ENCODE measurements around the gene KANSL1.

GRCh38 chr17:46032909-46033308 lies 160.3 kb downstream of the KANSL1 start:
- TF ChIP-seq EP300 (IDR thresholded peaks at IDR 0.05; ENCODE audit: borderline replicate concordance in 1 of 2, low read depth in 1 of 2, low read length in 1 of 2), result no peak
- TF ChIP-seq, protein P1, sequence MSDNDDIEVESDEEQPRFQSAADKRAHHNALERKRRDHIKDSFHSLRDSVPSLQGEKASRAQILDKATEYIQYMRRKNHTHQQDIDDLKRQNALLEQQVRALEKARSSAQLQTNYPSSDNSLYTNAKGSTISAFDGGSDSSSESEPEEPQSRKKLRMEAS (IDR thresholded peaks at IDR 0.05; ENCODE audit: low read depth), result no peak
- no peak for TF ChIP-seq RFX5 (IDR thresholded peaks at IDR 0.05; ENCODE audit: low read length)
- TF ChIP-seq, protein P2, sequence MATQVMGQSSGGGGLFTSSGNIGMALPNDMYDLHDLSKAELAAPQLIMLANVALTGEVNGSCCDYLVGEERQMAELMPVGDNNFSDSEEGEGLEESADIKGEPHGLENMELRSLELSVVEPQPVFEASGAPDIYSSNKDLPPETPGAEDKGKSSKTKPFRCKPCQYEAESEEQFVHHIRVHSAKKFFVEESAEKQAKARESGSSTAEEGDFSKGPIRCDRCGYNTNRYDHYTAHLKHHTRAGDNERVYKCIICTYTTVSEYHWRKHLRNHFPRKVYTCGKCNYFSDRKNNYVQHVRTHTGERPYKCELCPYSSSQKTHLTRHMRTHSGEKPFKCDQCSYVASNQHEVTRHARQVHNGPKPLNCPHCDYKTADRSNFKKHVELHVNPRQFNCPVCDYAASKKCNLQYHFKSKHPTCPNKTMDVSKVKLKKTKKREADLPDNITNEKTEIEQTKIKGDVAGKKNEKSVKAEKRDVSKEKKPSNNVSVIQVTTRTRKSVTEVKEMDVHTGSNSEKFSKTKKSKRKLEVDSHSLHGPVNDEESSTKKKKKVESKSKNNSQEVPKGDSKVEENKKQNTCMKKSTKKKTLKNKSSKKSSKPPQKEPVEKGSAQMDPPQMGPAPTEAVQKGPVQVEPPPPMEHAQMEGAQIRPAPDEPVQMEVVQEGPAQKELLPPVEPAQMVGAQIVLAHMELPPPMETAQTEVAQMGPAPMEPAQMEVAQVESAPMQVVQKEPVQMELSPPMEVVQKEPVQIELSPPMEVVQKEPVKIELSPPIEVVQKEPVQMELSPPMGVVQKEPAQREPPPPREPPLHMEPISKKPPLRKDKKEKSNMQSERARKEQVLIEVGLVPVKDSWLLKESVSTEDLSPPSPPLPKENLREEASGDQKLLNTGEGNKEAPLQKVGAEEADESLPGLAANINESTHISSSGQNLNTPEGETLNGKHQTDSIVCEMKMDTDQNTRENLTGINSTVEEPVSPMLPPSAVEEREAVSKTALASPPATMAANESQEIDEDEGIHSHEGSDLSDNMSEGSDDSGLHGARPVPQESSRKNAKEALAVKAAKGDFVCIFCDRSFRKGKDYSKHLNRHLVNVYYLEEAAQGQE (IDR thresholded peaks at IDR 0.05; ENCODE audit: low read depth, low read length), result no peak
- no peak for TF ChIP-seq CTCF (IDR thresholded peaks at IDR 0.05)
- TF ChIP-seq EZH2phosphoT487 (IDR thresholded peaks at IDR 0.05; ENCODE audit: borderline replicate concordance, low read depth), result no peak
- TF ChIP-seq RCOR1 (IDR thresholded peaks at IDR 0.05; ENCODE audit: low read length), result no peak
- TF ChIP-seq JUND (IDR thresholded peaks at IDR 0.05), result no peak
- no peak for TF ChIP-seq TEAD4 (IDR thresholded peaks at IDR 0.05; ENCODE audit: borderline replicate concordance, insufficient read depth)
- no peak for TF ChIP-seq TCF12 (IDR thresholded peaks at IDR 0.05)
- no peak for TF ChIP-seq POLR2AphosphoS5 (IDR thresholded peaks at IDR 0.05; ENCODE audit: low read depth, low read length)
- TF ChIP-seq SIN3A (IDR thresholded peaks at IDR 0.05; ENCODE audit: borderline replicate concordance, low read depth, low read length), result no peak
- no peak for TF ChIP-seq RAD21 (IDR thresholded peaks at IDR 0.05; ENCODE audit: low read length)
